NOMO-1 treated with DMSO at 0.1 percent for 48 hours (cell line): Measurements from ENCODE around the gene CCDC88C.
A peak's percentile ranks its signal among the peaks of the same experiment; 100 is the strongest.

ENCODE experiments used
- DNase-seq: peaks from one replicate; lab custom pipeline; 2025; ENCODE audit not compliant: unreplicated experiment; lab: John Stamatoyannopoulos, UW

The CCDC88C gene

DNA sequence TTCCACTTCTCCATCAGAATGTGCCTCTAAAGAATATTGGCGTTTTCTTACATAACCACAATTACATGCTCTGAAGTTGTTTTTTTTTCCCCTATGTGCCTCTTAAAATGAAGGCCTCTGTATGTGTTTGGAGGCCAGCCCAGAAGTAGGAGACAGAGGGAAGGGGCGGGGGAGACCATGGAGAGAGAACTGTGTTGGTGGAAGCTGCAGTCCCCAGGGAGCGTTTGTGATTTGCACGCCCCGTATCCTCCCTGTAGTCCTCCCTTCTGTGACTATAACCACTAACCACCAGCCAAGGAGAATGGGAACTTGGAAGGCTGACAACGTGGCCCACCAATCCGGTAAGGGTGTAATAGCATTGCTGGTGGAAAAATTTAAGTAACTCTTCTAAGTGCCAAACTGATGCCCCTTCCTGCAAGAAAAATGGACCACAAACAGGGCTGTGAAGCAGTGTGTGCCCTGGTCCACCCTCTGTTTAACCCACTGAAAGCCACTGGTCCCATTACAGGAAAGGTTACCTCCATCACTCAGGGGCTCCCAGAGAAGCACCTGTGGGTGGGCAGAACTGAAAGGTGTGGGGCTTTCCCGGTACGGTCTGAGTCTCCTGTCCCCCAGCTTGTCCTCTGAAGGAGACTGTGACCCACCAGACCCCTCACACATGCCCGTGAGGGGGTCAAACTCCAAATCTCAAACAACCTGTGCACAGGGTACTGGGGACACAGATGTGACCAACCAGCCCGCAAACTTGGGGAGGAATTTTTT is 36.8 kb downstream of the CCDC88C start:
- no peak for DNase-seq

DNA sequence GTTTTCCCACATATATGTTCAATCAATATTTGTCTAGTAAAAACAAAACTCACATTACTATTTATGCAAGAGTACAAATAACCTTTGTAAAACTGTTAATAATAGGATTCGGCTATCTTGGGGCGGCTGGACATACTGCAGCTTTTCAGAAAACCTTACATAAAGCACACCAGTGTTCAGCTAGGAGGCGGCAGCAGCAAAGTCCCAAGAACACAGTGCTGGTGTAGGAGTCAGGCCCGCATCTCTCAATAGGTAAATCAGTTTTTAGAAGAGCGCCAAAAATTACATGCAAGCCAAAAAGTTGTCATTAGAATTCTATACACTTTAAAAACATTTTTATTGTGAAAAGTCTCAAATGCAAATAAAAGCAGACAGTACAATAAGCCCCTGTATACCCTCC is 37.5 kb downstream of the CCDC88C start:
- no peak for DNase-seq

DNA sequence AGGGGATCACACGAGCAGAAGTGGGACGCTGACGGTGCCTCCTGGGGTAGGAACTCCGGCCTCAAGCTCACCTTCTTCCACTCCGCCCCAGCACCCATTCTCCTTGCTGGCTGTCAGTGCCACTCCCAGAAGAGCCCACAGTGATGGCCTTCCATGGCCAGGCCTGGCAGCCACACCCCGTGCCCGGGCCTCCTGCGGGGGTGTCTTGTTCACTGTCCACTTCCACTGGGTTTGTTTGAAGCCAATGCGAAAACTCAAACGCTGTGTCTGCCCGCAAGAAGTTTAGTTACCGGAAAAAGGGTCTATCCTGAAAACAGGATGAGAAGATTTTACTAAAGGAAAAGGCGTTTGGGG is 38.1 kb downstream of the CCDC88C start:
- DNase-seq = no peak

DNA sequence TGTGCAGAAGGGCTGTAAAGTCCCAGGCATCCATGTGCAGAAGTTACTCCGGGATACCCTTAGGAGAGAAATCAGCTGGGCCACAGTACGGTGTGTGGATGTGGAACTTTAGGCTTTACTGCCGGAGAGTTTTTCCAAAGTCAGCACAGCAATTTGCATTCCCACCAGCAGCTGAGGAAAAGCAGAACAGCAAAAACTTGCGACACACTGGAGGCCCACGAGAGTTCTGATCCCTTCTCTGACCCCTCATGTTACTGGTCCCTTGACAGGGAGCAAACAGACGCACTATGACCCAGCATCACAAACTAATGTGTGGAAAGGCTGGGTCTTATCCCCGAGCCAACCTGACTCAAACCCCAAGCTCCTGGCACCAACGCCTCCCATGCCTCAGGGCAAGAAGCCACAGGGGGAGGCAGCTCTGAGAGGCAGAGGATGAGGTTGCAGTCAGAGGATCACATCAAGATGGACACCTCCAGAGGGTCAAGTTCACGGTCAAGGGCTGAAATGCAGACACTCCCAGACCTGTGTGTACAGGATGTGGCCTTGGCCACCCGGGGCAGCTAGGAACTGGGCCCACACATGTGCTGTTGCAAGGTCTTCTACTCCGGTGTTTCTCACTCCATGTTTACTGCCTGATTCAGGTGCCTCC is 38.6 kb downstream of the CCDC88C start:
- peak; percentile 48 for DNase-seq

DNA sequence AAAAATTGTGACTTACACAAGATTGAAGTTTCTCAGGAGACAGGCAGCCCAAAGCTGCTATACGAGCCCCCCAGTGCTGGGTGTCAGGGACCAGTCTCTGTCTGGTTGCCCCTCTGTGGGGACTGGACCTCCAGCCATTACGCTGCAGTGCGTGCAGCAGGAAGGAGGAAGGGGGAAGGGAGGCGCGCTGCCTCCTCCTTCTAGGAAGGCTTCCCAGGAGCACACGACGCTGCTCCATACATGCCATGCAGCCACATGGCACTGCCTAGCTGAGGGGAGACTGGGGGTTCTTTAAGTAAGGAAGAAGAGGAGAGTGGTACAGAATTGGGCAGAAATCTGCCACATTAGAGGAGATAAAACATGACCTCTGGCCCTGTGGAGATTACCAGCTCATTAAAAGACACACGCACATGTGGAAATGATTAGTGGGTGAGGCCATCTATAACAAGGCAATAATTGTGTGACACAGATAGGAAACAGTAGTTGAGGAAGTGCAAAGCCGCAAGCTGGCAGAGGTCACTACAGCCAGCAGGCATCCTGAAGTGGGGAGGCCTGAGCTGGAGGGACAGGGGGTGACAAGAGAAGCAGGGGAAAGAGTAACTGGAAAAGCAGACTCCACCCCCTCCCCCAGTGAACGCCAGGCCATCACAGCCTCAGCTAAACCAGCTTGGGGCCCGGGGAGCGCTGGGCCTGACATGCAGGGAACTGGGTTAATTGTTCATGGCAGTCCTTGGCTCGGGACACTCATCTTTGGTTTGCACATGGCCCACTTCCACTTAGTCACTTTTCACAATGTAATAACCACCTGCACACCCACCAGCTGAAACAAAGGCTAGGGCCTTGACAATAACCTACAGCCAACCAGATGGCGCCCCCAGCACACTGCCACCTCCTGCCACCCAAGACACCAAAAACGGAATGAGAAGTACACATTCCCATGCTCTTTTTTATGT is 39.6 kb downstream of the CCDC88C start:
- DNase-seq = peak; percentile 87

DNA sequence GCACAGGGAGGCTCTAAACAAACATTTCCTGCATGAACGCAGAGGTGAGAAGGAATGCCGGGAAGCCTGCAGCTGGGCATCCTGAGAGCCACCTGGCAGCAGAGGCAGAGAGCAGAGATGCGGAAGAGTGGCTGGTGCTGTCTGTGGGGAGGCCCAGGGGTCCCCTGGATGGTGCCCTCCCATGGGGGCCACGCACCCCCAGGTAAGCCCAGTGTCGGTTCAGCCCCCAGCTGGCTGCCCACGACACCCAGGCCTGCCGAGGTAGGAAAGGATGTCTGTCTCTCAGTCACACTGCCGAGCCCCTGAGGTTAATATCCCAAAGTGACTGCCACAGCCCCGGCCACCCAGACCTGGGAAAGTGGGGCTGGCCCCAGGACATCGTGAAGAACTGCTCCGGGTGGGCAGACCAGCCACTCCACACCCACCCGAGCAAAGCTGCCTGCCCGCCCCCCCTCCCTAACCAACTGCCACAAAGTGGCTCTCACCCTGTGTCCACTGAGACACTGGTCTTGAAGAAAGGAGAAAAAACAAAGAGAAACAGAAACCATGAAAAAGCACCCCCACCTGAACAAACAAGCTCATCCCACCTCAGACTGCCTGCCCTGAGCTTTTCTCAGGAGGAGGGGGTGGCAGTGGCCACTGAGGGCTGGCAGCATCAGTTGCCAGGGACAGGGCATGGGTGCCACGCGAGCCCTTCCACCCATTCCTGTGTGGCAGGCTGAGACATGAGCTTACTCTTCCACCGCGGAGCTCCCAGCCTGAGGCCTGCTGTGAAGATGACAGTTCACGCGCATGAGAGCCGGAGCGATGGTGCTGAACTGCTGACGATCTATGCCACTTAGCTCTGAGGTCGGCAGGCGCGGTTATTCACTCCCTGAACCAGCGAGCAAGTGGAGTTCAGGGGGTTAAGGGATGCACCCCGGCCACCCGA is 40.8 kb downstream of the CCDC88C start:
- no peak for DNase-seq

DNA sequence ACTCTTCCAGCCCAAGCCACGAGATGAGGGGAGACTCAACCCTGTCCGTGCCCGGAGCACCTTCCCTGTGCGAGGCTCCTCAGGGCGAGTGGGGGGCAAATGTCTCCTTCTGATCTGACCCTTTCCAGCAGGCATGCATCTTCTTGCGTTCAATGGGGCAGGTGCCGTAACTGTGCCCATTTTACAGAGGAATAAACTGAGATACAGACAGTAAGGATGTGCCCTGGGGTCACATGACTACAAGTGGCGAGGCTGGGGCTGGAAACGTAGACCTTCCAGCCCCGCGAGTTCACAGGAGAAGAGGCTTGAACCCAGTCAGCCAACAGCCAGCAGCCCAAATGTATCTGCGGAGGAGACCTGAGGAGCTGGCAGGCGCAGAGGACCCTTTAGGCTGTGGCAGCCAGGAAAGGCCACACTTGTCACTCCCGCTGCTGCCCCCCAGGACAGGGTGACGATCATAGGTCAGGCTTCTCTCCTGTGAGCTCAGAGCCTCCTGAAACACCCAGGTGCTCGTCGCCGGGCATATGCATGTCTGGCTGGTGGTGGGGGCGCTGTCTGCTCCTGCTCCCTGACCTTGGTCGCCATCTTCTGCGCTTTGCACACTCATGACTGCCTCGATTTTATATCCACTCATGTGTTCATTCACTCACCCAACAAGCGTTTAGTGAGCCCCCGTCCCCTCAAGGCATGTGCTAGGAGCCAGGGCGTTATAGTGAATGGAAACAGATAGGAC is 41.7 kb downstream of the CCDC88C start:
- no peak for DNase-seq

DNA sequence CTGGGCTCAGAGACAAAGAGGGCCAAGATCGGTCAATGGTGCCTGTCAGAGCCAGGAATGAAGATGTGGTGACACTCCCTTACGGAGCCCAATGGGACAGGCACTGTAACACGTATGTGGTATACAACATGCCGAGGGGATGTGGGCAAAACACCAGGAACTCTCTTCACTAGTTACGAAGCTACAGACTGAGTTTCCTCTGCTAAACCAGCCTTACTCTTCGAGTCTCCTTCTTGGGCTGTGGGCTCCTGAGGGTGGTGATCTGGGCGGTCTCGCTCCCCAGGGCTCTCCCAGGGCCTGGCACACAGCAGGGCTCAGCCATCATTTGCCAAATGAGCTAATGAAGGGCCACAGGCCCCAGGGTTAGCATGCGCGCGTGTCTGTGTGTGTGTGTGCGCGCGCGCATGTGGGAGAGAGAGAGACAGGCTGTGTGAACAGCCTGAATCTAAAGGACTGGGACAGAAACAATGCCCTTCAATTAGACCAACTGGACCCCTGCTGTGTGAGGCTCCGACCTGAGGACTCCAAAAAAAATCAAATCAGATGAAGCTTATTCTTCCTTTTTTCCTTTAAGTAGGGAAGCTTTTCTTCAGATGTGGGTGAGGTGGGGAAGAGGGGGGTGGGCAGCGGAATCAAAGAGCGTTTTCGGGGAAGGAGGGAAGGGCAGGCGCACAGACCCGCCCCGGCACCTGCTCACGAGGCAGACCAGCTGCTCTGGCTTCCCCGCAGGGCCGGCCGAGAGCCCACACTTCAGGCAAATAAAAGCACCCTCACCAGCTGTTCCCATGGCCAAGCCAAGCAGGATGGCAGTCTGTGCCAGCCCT is 42.5 kb downstream of the CCDC88C start:
- DNase-seq = no peak

DNA sequence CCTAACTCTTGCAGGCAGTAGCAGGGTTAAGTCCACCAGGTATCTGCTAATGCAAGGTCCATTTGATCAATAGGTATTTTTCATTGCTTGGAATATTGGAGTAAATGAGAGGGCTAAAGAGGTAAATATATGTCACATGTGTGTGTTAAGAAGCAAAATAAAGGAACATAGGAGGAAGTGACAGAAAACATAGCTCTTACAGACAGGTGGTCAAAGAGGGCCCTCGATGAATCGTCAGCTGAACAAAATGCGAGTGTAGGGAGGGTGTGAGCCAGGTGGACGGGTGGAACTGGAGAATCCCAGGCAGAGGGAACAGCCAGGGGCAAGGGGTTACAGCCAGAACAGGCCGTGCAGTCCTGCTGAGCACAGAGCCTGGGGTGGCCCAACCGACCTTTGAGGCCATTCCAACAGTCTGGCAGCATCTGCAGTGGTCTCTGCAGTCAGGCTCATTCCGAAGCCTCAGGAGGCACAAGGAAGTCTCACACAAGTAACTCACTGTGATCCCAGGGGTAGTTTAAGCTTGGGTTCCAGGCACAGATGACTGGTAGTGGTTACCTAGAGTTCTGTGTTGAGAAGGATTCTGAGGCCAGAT is 43.2 kb downstream of the CCDC88C start:
- peak; percentile 23 for DNase-seq

DNA sequence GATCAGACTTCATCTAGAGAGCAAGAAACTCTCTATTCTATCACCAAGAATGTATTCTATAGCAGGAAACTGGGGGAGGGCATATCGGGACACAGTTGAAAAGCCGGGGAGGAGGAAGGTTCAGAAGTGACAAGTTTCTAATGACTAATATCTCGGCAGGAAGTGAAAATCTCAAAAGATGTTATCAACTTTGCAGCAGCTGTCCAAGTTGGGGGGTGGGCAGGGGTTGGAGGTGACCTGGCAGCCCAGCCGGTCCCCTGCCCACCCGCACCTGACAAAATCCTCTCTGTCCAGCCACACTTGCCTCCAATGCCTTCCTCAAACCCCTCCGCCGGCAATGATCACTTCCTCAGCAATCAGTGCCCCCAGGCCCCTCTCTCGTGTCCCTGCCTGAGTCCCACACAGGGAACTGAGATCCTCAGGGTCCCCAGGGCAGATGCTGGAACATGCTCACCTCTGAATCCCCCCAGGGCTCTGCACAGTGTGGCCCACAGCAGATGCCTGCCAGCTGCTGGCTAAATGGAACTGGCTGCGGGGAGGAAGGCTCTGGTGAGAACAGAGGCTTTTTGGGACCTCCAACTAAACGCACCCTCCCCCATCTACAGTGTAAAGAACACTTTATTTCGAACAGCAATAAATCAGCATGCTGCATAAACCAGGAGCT is 43.9 kb downstream of the CCDC88C start:
- DNase-seq = peak; percentile 67

DNA sequence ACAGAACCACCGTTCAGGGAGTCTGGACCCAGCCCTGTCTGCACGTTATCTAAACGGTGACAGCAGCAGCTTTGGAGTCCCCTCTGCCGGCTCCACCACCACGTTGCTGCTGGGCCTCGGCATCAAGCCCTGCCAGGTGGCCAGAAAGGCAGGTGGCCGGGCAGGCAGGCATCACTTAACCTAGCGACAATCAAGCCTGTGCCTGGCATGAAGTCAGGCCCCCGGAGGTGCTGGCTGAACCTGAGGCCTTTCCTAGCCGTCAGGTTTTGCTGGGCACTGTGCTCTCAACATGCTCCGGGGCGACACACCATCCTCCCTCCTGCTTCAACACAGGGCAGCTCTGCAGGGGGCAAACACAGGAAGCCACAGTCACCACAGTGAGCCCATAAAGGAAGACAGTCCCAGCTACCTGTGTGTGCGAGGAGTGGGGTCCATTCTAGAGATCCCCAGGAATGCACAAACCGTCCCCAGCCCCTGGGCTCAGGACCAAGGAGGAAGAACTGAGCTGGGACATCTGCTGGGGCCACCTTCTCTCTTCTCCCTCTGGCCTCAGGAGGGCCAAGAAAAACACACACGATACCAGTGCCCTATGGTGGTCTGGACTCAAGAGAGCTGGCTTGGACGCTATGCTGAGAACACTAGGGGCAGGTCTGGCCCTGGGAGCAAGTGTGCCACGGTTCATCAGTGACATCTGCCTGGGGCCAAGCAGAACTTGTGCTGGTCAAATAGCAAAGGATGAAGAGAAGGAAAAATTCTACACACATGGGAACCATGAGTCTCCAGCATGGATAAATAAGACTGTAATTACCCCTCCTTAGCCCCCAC is 44.7 kb downstream of the CCDC88C start:
- no peak for DNase-seq

DNA sequence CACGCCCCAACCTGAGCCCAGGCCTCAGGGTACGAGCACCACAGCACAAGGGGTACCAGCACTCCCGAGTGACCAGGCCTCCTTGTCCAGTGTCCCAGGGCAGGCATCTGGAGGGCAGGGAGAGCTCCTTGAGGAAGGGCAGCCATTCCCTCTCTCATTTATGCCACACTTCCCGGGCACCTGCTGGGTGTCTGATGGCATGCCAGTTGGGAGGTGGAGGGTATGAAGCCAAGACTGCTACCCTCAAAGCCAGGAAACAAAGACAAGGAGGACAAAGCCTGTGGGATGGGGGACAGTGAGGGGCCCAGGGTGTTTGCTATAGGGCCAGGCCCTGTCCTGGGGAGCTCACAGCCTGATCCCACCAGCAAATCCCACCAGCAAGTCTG is 45.6 kb downstream of the CCDC88C start:
- DNase-seq = no peak

DNA sequence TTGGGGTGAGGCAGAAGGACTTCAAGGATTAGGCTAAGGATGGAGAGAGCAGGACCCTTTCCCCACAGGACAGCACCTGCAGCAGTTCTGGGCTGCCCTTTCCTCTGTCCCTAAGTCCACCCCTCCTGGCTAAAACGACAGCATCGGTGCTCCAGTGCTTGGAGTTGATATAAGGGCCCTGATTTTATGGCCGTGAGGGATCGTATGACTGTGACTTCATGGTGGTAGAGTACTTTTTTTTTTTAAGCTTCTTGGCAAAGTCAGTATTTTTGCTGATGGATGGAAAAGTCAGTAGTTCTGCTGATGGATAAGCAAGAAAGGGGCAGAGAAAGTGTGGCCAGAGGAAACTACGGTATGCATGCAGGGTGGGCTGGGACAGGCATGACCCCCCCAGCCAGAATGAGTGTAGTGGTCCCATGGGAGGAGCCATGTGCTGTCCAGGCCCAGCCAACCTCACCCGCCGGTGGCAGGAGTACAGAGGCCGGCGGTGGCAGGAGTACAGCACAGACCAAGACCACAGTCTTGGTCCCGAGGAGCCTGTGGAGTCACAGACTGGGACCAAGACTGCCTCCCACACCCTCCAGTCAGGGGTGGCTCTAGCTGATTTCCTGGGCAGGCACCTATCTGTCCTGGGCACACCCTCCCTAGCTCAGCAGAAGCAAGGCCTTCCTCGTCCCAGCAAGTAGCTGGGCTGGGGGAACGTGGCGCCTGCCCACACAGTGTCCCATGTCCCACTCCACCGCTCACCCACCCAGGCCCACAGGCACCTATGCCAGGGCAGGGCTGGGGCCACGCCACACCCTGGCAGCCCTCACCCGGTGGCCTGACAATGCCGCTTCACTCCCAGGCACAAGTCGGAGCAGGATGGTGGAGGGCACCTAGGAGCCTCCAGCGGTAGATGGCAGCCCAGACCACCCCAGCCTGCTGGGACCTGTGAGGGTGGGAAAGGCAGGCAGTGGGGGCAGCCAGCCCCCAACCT is 46.3 kb downstream of the CCDC88C start:
- DNase-seq = no peak

DNA sequence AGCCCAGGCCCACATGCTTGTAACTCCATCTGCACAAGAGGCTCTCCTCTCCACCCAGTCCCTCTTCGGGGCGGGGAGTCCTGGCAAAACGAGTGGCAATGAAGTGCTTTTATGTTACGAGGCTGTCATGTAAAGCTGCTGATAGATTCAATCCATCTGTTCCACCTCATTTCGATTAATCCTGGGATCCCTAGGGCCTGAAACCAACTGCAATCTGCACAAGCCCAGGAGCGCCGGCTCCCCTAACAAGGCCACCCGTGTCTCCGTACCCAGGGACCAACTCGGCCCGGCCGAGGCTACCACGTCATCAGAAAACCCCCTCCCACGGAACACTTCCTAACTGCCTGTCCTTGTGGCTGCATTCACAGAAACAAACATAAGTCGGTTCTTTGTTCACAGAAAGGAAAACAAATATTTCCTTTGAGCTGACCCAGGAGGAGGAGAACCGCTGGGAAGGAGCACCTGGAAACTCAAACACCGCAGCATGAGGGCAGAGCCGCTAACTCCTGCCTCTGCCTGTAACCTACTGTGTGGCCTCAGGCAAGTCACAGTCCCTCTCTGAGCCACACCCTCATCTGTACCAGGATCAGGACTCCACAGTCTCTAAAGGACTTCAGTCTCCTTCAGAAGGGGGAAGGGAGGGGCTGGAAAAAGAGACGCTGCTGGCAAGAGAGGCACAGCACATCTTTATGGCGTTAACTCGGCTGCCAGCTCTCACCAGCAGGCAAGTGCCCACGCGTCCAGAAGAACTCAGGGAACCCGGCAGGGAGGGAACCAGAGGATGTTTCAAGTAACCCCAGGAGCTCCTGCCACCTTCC is 47.8 kb downstream of the CCDC88C start:
- no peak for DNase-seq

DNA sequence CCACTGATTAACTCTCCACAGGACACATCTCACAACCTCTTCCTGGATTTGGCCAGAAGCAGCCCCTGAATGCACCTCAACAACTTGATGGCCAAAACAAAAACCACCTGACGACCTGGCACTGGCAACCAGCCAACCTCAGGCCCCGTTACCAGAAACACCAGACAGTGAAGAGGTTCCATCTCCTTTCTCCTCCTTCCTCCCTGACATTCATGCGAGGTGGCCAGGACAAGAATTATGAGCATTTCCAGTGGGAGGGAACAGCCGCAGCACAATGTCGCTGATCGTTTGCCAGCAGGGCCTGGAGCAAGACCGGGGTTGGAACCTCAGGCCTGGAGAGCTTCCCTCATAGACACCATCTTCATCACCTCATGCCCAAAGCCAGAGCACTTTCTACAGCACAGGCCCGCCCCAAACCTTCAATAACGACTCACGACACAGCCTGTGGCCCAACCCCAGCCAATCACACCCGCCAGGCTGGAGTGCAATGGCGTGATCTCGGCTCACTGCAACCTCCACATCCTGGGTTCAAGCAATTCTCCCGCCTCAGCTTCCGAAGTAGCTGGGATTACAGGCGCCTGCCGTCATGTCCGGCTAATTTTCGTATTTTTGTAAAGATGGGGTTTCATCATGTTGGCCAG is 48.7 kb downstream of the CCDC88C start:
- no peak for DNase-seq
